ENCODE data around the gene SERAC1. TPM values are rescaled to one million over a fixed set of nuclear protein-coding genes. Genes with fewer than 3 reads are reported as not detected.

Gene SERAC1
- total RNA-seq, 4 donors from 2014 or later, result 6.5 to 15.7 (median 6.8) TPM

GRCh38 chr6:158122048-158122447 is 46.0 kb downstream of the SERAC1 start:
- no peak for DNase-seq
- peaks cover 0 to 31% (median 0%) of the 10 kb centered on the region in 3 donors for H3K36me3 ChIP-seq

GRCh38 chr6:158121335-158121734 is 46.7 kb downstream of the SERAC1 start:
- no peak overlapping the region for H3K4me3 ChIP-seq
- no peaks in the 10 kb centered on the region for H3K9me3 ChIP-seq
- peaks cover 0 to 34% (median 0%) of the 10 kb centered on the region in 3 donors for H3K36me3 ChIP-seq
- H3K27me3 ChIP-seq, result no peaks in the 10 kb centered on the region
- DNase-seq, result no peak
- H3K4me1 ChIP-seq, result no peaks in the 10 kb centered on the region
- H3K27ac ChIP-seq, result no peak overlapping the region
- TF ChIP-seq CTCF (IDR thresholded peaks at IDR 0.05) (no peak), POLR2A (IDR thresholded peaks at IDR 0.05) (no peak)

More at GRCh38 chr6:158122048-158122447, 46.0 kb downstream of the SERAC1 start:
- Histone ChIP-seq H3K4me3 (no peak overlapping the region), H3K27ac (no peak overlapping the region), H3K27me3 (no peaks in the 10 kb centered on the region), H3K9me3 (no peaks in the 10 kb centered on the region), H3K4me1 (no peaks in the 10 kb centered on the region)
- TF ChIP-seq POLR2A (IDR thresholded peaks at IDR 0.05) (no peak), CTCF (IDR thresholded peaks at IDR 0.05) (no peak)

GRCh38 chr6:158118886-158119285 is 49.2 kb downstream of the SERAC1 start:
- Histone ChIP-seq H3K27me3 (no peaks in the 10 kb centered on the region), H3K27ac (no peak overlapping the region), H3K4me3 (no peak overlapping the region), H3K4me1 (no peaks in the 10 kb centered on the region), H3K9me3 (no peaks in the 10 kb centered on the region), H3K36me3 (peaks cover 0 to 40% (median 0%) of the 10 kb centered on the region in 3 donors)
- DNase-seq, result no peak
- TF ChIP-seq CTCF (IDR thresholded peaks at IDR 0.05) (no peak), POLR2A (IDR thresholded peaks at IDR 0.05) (no peak)

- no peak for DNase-seq
- Histone ChIP-seq H3K36me3 (peaks cover 0 to 46% (median 0%) of the 10 kb centered on the region in 3 donors), H3K4me1 (no peaks in the 10 kb centered on the region), H3K27ac (no peak overlapping the region), H3K27me3 (no peaks in the 10 kb centered on the region), H3K9me3 (no peaks in the 10 kb centered on the region), H3K4me3 (no peak overlapping the region)
- TF ChIP-seq POLR2A (IDR thresholded peaks at IDR 0.05) (no peak), CTCF (IDR thresholded peaks at IDR 0.05) (no peak)
Measured at GRCh38 chr6:158115508-158115907, 52.6 kb downstream of the SERAC1 start.

GRCh38 chr6:158115102-158115501 is 53.0 kb downstream of the SERAC1 start:
- H3K4me3 ChIP-seq, result no peak overlapping the region
- no peak for DNase-seq
- no peaks in the 10 kb centered on the region for H3K4me1 ChIP-seq
- H3K9me3 ChIP-seq, result no peaks in the 10 kb centered on the region
- no peak overlapping the region for H3K27ac ChIP-seq
- H3K36me3 ChIP-seq, result peaks cover 0 to 44% (median 0%) of the 10 kb centered on the region in 3 donors
- TF ChIP-seq POLR2A (IDR thresholded peaks at IDR 0.05) (no peak), CTCF (IDR thresholded peaks at IDR 0.05) (no peak)
- no peaks in the 10 kb centered on the region for H3K27me3 ChIP-seq

- peaks cover 0 to 37% (median 0%) of the 10 kb centered on the region in 3 donors for H3K36me3 ChIP-seq
Measured at GRCh38 chr6:158113802-158114201, 54.3 kb downstream of the SERAC1 start.

More at GRCh38 chr6:158113802-158114201, 54.3 kb downstream of the SERAC1 start:
- no peak overlapping the region for H3K27ac ChIP-seq
- no peak for DNase-seq
- no peaks in the 10 kb centered on the region for H3K4me1 ChIP-seq
- TF ChIP-seq CTCF (IDR thresholded peaks at IDR 0.05) (no peak), POLR2A (IDR thresholded peaks at IDR 0.05) (no peak)
- no peaks in the 10 kb centered on the region for H3K27me3 ChIP-seq
- no peak overlapping the region for H3K4me3 ChIP-seq
- no peaks in the 10 kb centered on the region for H3K9me3 ChIP-seq
